ENCODE measurements around the gene RAB40B. TPM values are rescaled to one million over a fixed set of nuclear protein-coding genes. Genes with fewer than 3 reads are reported as not detected.

Gene RAB40B
- total and polyA plus RNA-seq, 2 of the 4 experiments (the other 2 are of a cell fraction), result 14.9 to 20.0 TPM

GRCh38 chr17:82674656-82675475 lies 23.6 kb downstream of the RAB40B start (continued):
- TF ChIP-seq CEBPB (IDR thresholded peaks at IDR 0.05; ENCODE audit: low read depth, low read length), result no peak
- TF ChIP-seq POLR2A (IDR thresholded peaks at IDR 0.05; ENCODE audit: low read depth, low read length), result no peak

- H2BK120ac ChIP-seq (ENCODE audit: low read depth, low read length), result no peak overlapping the region
- H3K27me3 ChIP-seq (ENCODE audit: control insufficient read depth, insufficient read depth, low read length), result no peaks in the 10 kb centered on the region
- DNase-seq, result no peak
- CTCF ChIA-PET, result no interaction called here
- dilution Hi-C loops (cut with HindIII; ENCODE audit: low sequenced_read_pairs, unreplicated experiment) (no loop called here), in situ Hi-C loops (cut with MboI; ENCODE audit: low sequenced_read_pairs) (no loop called here), intact Hi-C loops (cut with micrococcal nuclease) (no loop called here)
- peak overlapping the region; percentile 32 for H2AFZ ChIP-seq (replicated peaks; ENCODE audit: low read length, poor library complexity)
- H4K5ac ChIP-seq (ENCODE audit: low read depth, low read length), result no peak overlapping the region
- WGBS, 2 experiments (ENCODE audit: extremely low coverage in 2 of 2, insufficient read length in 1 of 2), result 95% methylated on average over 10 of the region's 19 CpGs; no CpG with 5 or more reads in 1 of the 2 experiments
- H3K9ac ChIP-seq (ENCODE audit: low read depth, low read length), result no peak overlapping the region
- no peak overlapping the region for H3K18ac ChIP-seq (ENCODE audit: low read depth, low read length)
- H3K56ac ChIP-seq (ENCODE audit: extremely low read depth, insufficient read depth, low read length), result no peak overlapping the region
- no peak overlapping the region for H4K91ac ChIP-seq (ENCODE audit: insufficient read depth, low read depth, low read length)
- peak overlapping the region; percentile 38; the same call in 1 of the 2 replicates for H3K23ac ChIP-seq (ENCODE audit: low read depth, low read length)
- peaks cover 2% of the 10 kb centered on the region; the same call in 1 of the 2 replicates for H3K9me1 ChIP-seq (ENCODE audit: insufficient read depth, low read length)
- no peak overlapping the region for H3K27ac ChIP-seq (ENCODE audit: insufficient read depth, low read length)
- no peaks in the 10 kb centered on the region; the same call in 1 of the 2 replicates for H3K4me1 ChIP-seq (ENCODE audit: control insufficient read depth, insufficient read depth, low read length)
- no peak overlapping the region for H3K4ac ChIP-seq (ENCODE audit: low read depth, low read length)
- H3K36me3 ChIP-seq (ENCODE audit: control insufficient read depth, insufficient read depth, low read length), result no peaks in the 10 kb centered on the region; the same call in 1 of the 2 replicates
- H2AK9ac ChIP-seq (replicated peaks; ENCODE audit: low read depth, low read length, poor library complexity), result peak overlapping the region; percentile 28
- no peak overlapping the region for H2BK20ac ChIP-seq (ENCODE audit: low read depth, low read length)
- H2BK15ac ChIP-seq (ENCODE audit: low read depth, low read length), result no peak overlapping the region
- POLR2A ChIA-PET (ENCODE audit: unreplicated experiment), result no interaction called here
- H3K4me2 ChIP-seq (ENCODE audit: low read depth, low read length), result no peak overlapping the region
- H3K4me3 ChIP-seq (ENCODE audit: insufficient read depth, low read depth, low read length), result no peak overlapping the region
- no peak overlapping the region for H2AK5ac ChIP-seq (ENCODE audit: low read depth, low read length)
- no peak overlapping the region for H3K14ac ChIP-seq (replicated peaks; ENCODE audit: low read depth, low read length)
- H3K79me1 ChIP-seq (ENCODE audit: low read depth in 1 of 2, low read length in 2 of 2), result peaks cover 0 to 3% of the 10 kb centered on the region in 2 experiments; a peak in 1 of 4 replicates
- H2BK5ac ChIP-seq (ENCODE audit: low read depth, low read length, poor library complexity, severe bottlenecking), result peak overlapping the region; percentile 50
- H4K8ac ChIP-seq (ENCODE audit: low read depth in 2 of 2, low read length in 2 of 2), result no peak overlapping the region
- no TSS peak for BruUV-seq (replicated peaks)
- ATAC-seq (ENCODE audit: low read depth), result no peak
- no peaks in the 10 kb centered on the region for H3K9me3 ChIP-seq (ENCODE audit: control insufficient read depth, insufficient read depth, low read length)
- peaks cover 3% of the 10 kb centered on the region; the same call in 1 of the 2 replicates for H4K20me1 ChIP-seq (ENCODE audit: insufficient read depth, low read length)
- TF ChIP-seq NFE2L2 (IDR thresholded peaks at IDR 0.05; ENCODE audit: low read depth, low read length) (no peak), RFX5 (IDR thresholded peaks at IDR 0.05; ENCODE audit: low read depth, low read length) (no peak), MAFK (IDR thresholded peaks at IDR 0.05; ENCODE audit: low read depth, low read length) (no peak), USF2 (IDR thresholded peaks at IDR 0.05; ENCODE audit: low read depth, low read length) (no peak), CTCF (conservative IDR thresholded peaks at IDR 0.05; ENCODE audit: low read depth, low read length) (no peak), RAD21 (IDR thresholded peaks at IDR 0.05; ENCODE audit: low read length) (no peak), POLR2A (IDR thresholded peaks at IDR 0.05; ENCODE audit: low read depth, low read length) (no peak), MXI1 (IDR thresholded peaks at IDR 0.05; ENCODE audit: borderline replicate concordance, low read depth, low read length) (no peak), MAZ (IDR thresholded peaks at IDR 0.05; ENCODE audit: borderline replicate concordance, low read depth, low read length) (no peak), CHD1 (IDR thresholded peaks at IDR 0.05; ENCODE audit: low read depth, low read length) (no peak), CEBPB (IDR thresholded peaks at IDR 0.05; ENCODE audit: low read depth, low read length) (no peak), RCOR1 (IDR thresholded peaks at IDR 0.05; ENCODE audit: insufficient replicate concordance, low read length) (no peak)
These were observed 27.6 kb downstream of the RAB40B start for GRCh38 chr17:82670661-82671450.
